Smooth muscle cell (in vitro differentiated cells): ENCODE data around the gene EBPL. TPM values are rescaled to one million over a fixed set of nuclear protein-coding genes. Genes with fewer than 3 reads are reported as not detected.

Source experiments
- DNase-seq: peaks from one replicate; lab custom pipeline; 2025; ENCODE audit not compliant: unreplicated experiment; lab: John Stamatoyannopoulos, UW
- H2AFZ ChIP-seq: fragments of 200-600 bp; sonication (generic); 2 replicates; pipeline ENCODE4 v1.6.0; 2016; ENCODE audit warnings: antibody characterized with exemption, low read depth, mild to moderate bottlenecking
- H3F3A ChIP-seq: fragments of 200-600 bp; sonication (generic); 2 replicates; pipeline ENCODE4 v1.6.0; 2017; ENCODE audit warnings: antibody characterized with exemption, low read depth
- H3K27ac ChIP-seq: fragments of 200-600 bp; sonication (generic); 2 replicates; pipeline ENCODE4 v1.5.1; 2016; ENCODE audit warnings: low read depth, mild to moderate bottlenecking
- H3K27me3 ChIP-seq: fragments of 200-600 bp; sonication (generic); 2 replicates; pipeline ENCODE4 v1.6.1; 2016; ENCODE audit warnings: low read depth, mild to moderate bottlenecking
- H3K36me3 ChIP-seq: fragments of 200-600 bp; sonication (generic); 2 replicates; pipeline ENCODE4 v1.5.1; 2016; ENCODE audit warnings: low read depth
- H3K4me1 ChIP-seq: fragments of 200-600 bp; sonication (generic); 2 replicates; pipeline ENCODE4 v1.5.1; 2016; ENCODE audit warnings: low read depth
- H3K4me2 ChIP-seq: fragments of 200-600 bp; sonication (generic); 2 replicates; pipeline ENCODE4 v1.6.0; 2016; ENCODE audit warnings: mild to moderate bottlenecking
- H3K4me3 ChIP-seq: fragments of 200-600 bp; sonication (generic); 2 replicates; pipeline ENCODE4 v1.5.1; 2016; ENCODE audit warnings: mild to moderate bottlenecking
- H3K79me2 ChIP-seq: fragments of 200-600 bp; sonication (generic); 2 replicates; pipeline ENCODE4 v1.6.0; 2016; ENCODE audit warnings: low read depth, mild to moderate bottlenecking
- H3K9ac ChIP-seq: fragments of 200-600 bp; sonication (generic); 2 replicates; pipeline ENCODE4 v1.6.0; 2016; ENCODE audit warnings: low read depth
- H3K9me3 ChIP-seq: fragments of 200-600 bp; sonication (generic); replicated peaks from 2 replicates; pipeline ENCODE4 v1.5.1; 2016; ENCODE audit warnings: low read depth
- H4K20me1 ChIP-seq: fragments of 200-600 bp; sonication (generic); 2 replicates; pipeline ENCODE4 v1.6.0; 2016; ENCODE audit warnings: low read depth
- WGBS: methylation state at CpG from one replicate; pipeline ENCODE4 v1.1.7; 2016; ENCODE audit warnings: low lambda C conversion rate; 5-methylcytosine and 5-hydroxymethylcytosine counted together
- polyA plus RNA-seq: library from polyadenylated mRNA; unstranded; fragments of >200 nt; fragmentation: Nextera tagmentation; extraction: Ambion mirVana; gene quantifications from 2 replicates; pipeline ENCODE4 v1.2.1, GENCODE V29; 2016
- total RNA-seq: library from RNA; depleted of rRNA; stranded (reverse); fragments of >200 nt; gene quantifications from 2 replicates; pipeline ENCODE4 v1.2.3, GENCODE V29; 2014
- TF ChIP-seq, protein P1 (sequence below): fragments of 200-600 bp; sonication (generic); IDR thresholded peaks from 2 replicates; pipeline ENCODE4 v1.5.1; 2017; ENCODE audit warnings: borderline replicate concordance, mild to moderate bottlenecking, antibody characterized with exemption; ENCODE audit not compliant: insufficient read depth, poor library complexity, severe bottlenecking

The EBPL gene
- total and polyA plus RNA-seq, 2 experiments from 2014 or later, result 86.5 to 108 TPM

DNA sequence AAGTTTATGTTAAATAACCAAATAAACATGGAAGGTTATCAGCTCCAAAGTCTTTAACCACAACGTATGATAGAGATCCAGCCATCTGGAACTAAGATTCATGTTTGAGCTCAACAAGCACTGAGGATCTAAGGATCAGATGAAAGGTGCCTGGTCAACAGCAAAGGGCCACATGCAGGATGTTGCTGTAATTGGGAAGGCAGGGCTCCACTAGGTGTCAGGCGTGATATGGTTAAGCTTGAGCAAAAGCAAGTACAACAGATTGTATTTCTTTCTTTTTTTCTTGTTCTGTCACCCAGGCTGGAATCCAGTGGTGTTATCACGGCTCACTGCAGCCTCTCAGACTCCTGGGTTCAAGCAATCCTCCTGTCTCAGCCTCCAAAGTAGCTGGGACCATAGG is 12.0 kb downstream of the EBPL start:
- Histone ChIP-seq H3K79me2 (peaks cover 44% of the 10 kb centered on the region), H3K4me1 (no peaks in the 10 kb centered on the region), H2AFZ (no peak overlapping the region), H3F3A (peaks cover 9% of the 10 kb centered on the region), H3K4me3 (no peak overlapping the region), H3K36me3 (no peaks in the 10 kb centered on the region), H3K9ac (no peak overlapping the region), H3K27me3 (no peaks in the 10 kb centered on the region), H3K27ac (peak overlapping the region; percentile 40), H3K4me2 (no peak overlapping the region), H4K20me1 (peaks cover 31% of the 10 kb centered on the region), H3K9me3 (no peaks in the 10 kb centered on the region)
- TF ChIP-seq, protein P1, sequence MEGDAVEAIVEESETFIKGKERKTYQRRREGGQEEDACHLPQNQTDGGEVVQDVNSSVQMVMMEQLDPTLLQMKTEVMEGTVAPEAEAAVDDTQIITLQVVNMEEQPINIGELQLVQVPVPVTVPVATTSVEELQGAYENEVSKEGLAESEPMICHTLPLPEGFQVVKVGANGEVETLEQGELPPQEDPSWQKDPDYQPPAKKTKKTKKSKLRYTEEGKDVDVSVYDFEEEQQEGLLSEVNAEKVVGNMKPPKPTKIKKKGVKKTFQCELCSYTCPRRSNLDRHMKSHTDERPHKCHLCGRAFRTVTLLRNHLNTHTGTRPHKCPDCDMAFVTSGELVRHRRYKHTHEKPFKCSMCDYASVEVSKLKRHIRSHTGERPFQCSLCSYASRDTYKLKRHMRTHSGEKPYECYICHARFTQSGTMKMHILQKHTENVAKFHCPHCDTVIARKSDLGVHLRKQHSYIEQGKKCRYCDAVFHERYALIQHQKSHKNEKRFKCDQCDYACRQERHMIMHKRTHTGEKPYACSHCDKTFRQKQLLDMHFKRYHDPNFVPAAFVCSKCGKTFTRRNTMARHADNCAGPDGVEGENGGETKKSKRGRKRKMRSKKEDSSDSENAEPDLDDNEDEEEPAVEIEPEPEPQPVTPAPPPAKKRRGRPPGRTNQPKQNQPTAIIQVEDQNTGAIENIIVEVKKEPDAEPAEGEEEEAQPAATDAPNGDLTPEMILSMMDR, result no peak
- 54% methylated on average over 3 of the region's 3 CpGs for WGBS
- no peak for DNase-seq

DNA sequence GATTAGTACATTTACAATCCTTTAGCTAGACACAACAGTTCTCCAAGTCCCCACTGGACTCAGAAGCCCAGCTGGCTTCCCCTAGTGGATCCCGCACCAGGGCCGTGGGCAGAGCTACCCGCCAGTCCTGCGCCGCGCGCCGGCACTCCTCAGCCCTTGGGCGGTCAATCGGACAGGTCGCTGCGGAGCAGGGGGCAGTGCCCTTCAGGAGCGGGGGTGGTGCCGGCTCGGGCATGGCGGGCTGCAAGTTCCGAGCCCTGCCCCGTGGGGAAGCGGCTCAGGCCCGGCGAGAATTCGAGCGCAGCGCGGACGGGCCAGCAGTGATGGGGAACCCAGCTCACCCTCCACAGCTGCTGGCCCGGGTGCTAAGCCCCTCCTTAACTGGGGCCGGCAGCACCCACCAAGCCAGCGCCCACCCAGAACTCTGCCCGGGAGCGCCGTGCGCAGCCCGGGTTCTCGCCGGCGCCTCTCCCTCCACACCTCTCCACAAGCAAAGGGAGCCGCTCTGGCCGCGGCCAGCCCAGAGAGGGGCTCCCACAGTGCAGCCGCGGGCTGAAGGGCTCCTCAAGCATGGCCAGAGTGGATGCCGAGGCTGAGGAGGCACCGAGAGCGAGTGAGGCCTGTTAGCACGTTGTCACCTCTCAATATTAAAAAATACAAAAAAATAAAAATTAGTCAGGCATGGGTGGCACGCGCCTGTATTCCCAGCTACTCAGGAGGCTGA is 12.9 kb downstream of the EBPL start:
- H3K36me3 ChIP-seq, result no peaks in the 10 kb centered on the region
- 97% methylated on average over 40 of the region's 48 CpGs for WGBS
- TF ChIP-seq, protein P1, result no peak
- H3K9me3 ChIP-seq, result no peaks in the 10 kb centered on the region
- peaks cover 31% of the 10 kb centered on the region for H4K20me1 ChIP-seq
- H3F3A ChIP-seq, result peaks cover 9% of the 10 kb centered on the region
- no peak overlapping the region for H3K9ac ChIP-seq
- H2AFZ ChIP-seq, result no peak overlapping the region
- no peak overlapping the region for H3K4me3 ChIP-seq
- no peak for DNase-seq
- no peak overlapping the region for H3K4me2 ChIP-seq
- no peak overlapping the region for H3K27ac ChIP-seq
- no peaks in the 10 kb centered on the region for H3K4me1 ChIP-seq
- H3K27me3 ChIP-seq, result no peaks in the 10 kb centered on the region
- peaks cover 49% of the 10 kb centered on the region for H3K79me2 ChIP-seq

DNA sequence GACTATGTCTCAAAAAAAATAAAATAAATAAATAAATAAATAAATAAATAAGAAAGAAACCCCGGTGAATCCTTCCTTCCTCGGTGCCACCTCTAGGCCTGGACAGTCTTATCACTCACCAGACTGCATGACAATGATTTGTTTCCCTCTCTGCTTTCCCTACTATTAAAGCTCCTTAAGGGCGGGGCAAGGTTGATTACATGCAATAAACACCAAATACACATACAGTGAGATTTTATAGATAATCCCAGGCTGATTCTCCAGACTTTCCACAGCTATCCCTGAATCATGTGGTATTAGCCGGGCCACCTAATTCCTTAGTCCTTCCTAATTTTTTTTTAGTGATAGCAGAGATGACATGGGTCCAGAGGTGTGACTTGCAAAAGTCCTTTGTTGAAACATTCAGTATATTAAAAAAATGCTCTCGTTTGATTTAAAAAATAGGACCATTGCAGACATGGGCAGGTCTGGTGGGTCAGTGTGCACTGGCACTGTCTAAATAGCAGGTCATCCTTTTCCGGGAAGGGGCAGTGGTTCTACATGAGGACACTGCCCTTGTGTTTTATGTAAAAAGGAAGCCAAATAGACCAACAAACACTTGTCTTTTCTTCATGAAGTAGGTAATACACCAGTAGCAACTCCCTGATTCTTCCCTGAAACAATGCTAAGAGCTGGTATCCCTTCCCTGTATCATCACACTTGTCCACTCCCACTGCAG is 14.5 kb downstream of the EBPL start:
- no peak overlapping the region for H3K27ac ChIP-seq
- H3K4me3 ChIP-seq, result no peak overlapping the region
- WGBS, result 86% methylated on average over 6 of the region's 6 CpGs
- H3K36me3 ChIP-seq, result no peaks in the 10 kb centered on the region
- H3K79me2 ChIP-seq, result peaks cover 60% of the 10 kb centered on the region
- DNase-seq, result no peak
- TF ChIP-seq, protein P1, result no peak
- H3K9me3 ChIP-seq, result no peaks in the 10 kb centered on the region
- H3K4me1 ChIP-seq, result no peaks in the 10 kb centered on the region
- H3K4me2 ChIP-seq, result no peak overlapping the region
- no peaks in the 10 kb centered on the region for H3K27me3 ChIP-seq
- no peaks in the 10 kb centered on the region for H3F3A ChIP-seq
- no peak overlapping the region for H3K9ac ChIP-seq
- peaks cover 22% of the 10 kb centered on the region for H4K20me1 ChIP-seq
- no peak overlapping the region for H2AFZ ChIP-seq

DNA sequence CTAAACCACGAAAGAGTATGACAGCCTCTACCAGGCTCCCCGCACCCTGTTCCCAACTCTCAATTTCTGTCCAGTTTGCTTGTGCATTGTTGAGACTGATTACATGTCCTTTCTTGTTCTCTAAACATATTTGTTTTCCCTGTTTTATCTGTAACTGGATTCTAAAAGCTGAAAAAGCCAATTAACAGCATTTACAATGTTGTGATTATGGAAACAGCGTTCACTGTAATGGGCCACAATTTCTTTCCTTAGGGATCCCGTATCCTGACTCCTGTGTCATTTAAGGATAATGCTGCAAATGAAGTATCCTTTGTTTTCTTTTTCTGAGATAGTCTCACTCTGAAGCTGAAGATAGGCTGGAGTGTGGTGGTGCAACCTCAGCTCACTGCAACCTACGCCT is 20.5 kb downstream of the EBPL start:
- TF ChIP-seq, protein P1, result no peak
- Histone ChIP-seq H3K4me1 (peaks cover 4% of the 10 kb centered on the region), H3K9ac (no peak overlapping the region), H3K27ac (no peak overlapping the region), H3F3A (no peaks in the 10 kb centered on the region), H3K4me2 (peak overlapping the region; percentile 4), H3K79me2 (peaks cover 29% of the 10 kb centered on the region), H3K4me3 (no peak overlapping the region), H4K20me1 (peaks cover 3% of the 10 kb centered on the region), H3K9me3 (no peaks in the 10 kb centered on the region), H2AFZ (no peak overlapping the region), H3K36me3 (no peaks in the 10 kb centered on the region), H3K27me3 (no peaks in the 10 kb centered on the region)
- 67% methylated on average over 5 of the region's 5 CpGs for WGBS
- no peak for DNase-seq
